H9 (cell line): ENCODE data around the gene SHC4. TPM values are rescaled to one million over a fixed set of nuclear protein-coding genes. Genes with fewer than 3 reads are reported as not detected.

ENCODE experiments used
- DNase-seq: peaks from one replicate; pipeline ENCODE4 v3.0.0-alpha.2; 2017
- H2AFZ ChIP-seq: one replicate; pipeline ENCODE4 v1.6.1; 2013; ENCODE audit warnings: mild to moderate bottlenecking, low read length, control low read depth, moderate library complexity
- H2AK5ac ChIP-seq: 2 replicates; pipeline ENCODE4 v1.6.1; 2013; ENCODE audit warnings: low read length, control low read depth, mixed read lengths; ENCODE audit not compliant: insufficient read length
- H2BK120ac ChIP-seq: one replicate; pipeline ENCODE4 v1.6.1; 2013; ENCODE audit warnings: low read depth, mild to moderate bottlenecking, low read length, control low read depth, inconsistent platforms; ENCODE audit not compliant: poor library complexity, severe bottlenecking
- H2BK12ac ChIP-seq: 2 replicates; pipeline ENCODE4 v1.6.1; 2013; ENCODE audit warnings: low read length, control low read depth, mixed read lengths, low read depth; ENCODE audit not compliant: insufficient read length
- H2BK15ac ChIP-seq: 2 replicates; pipeline ENCODE4 v1.6.1; 2013; ENCODE audit warnings: low read depth, low read length, control low read depth
- H2BK20ac ChIP-seq: one replicate; pipeline ENCODE4 v1.6.1; 2013; ENCODE audit warnings: low read depth, mild to moderate bottlenecking, low read length, control low read depth, inconsistent platforms; ENCODE audit not compliant: poor library complexity, severe bottlenecking
- H2BK5ac ChIP-seq: 2 replicates; pipeline ENCODE4 v1.6.1; 2013; ENCODE audit warnings: low read length, control low read depth, mixed read lengths; ENCODE audit not compliant: insufficient read length
- H3K14ac ChIP-seq: 2 replicates; pipeline ENCODE4 v1.6.1; 2013; ENCODE audit warnings: low read length, control low read depth; ENCODE audit not compliant: insufficient read depth
- H3K18ac ChIP-seq: 2 replicates; pipeline ENCODE4 v1.6.1; 2013; ENCODE audit warnings: low read depth, mild to moderate bottlenecking, mixed read lengths, low read length, control low read depth; ENCODE audit not compliant: insufficient read length
- H3K23ac ChIP-seq: 2 replicates; pipeline ENCODE4 v1.6.1; 2013; ENCODE audit warnings: low read length, control low read depth, mixed read lengths, low read depth; ENCODE audit not compliant: insufficient read length
- H3K23me2 ChIP-seq: 2 replicates; pipeline ENCODE4 v1.6.1; 2013; ENCODE audit warnings: low read depth, mild to moderate bottlenecking, mixed read lengths, low read length, control low read depth; ENCODE audit not compliant: insufficient read length, poor library complexity, severe bottlenecking
- H3K27ac ChIP-seq: 2 replicates; pipeline ENCODE4 v1.5.1; 2013; ENCODE audit warnings: low read length, control low read depth, mixed read lengths, low read depth; ENCODE audit not compliant: insufficient read length
- H3K27me3 ChIP-seq: 2 replicates; pipeline ENCODE4 v1.6.1; 2013; ENCODE audit warnings: low read length, control low read depth, inconsistent platforms; ENCODE audit not compliant: insufficient read depth
- H3K4ac ChIP-seq: 2 replicates; pipeline ENCODE4 v1.6.1; 2013; ENCODE audit warnings: low read depth, mild to moderate bottlenecking, control low read depth, inconsistent platforms, low read length, moderate library complexity
- H3K4me1 ChIP-seq: 2 replicates; pipeline ENCODE4 v1.6.1; 2013; ENCODE audit warnings: low read length, control low read depth, inconsistent platforms; ENCODE audit not compliant: insufficient read depth
- H3K4me2 ChIP-seq: 2 replicates; pipeline ENCODE4 v1.6.1; 2013; ENCODE audit warnings: low read length, control low read depth, mixed read lengths; ENCODE audit not compliant: insufficient read length, insufficient read depth
- H3K56ac ChIP-seq: 2 replicates; pipeline ENCODE4 v1.6.1; 2013; ENCODE audit warnings: low read depth, mild to moderate bottlenecking, mixed read lengths, low read length, control low read depth; ENCODE audit not compliant: insufficient read length
- H3K79me1 ChIP-seq: 2 replicates; pipeline ENCODE4 v1.6.1; 2013; ENCODE audit warnings: low read depth, mild to moderate bottlenecking, moderate library complexity, low read length, control low read depth, inconsistent platforms; ENCODE audit not compliant: insufficient read depth, poor library complexity, severe bottlenecking
- H3K79me2 ChIP-seq: 2 replicates; pipeline ENCODE4 v1.6.1; 2013; ENCODE audit warnings: low read length, control low read depth, inconsistent platforms; ENCODE audit not compliant: insufficient read depth
- H3K9ac ChIP-seq: 2 replicates; pipeline ENCODE4 v1.6.1; 2013; ENCODE audit warnings: low read length, control low read depth, mixed read lengths; ENCODE audit not compliant: insufficient read length; ENCODE audit errors: extremely low read depth
- H3K9me3 ChIP-seq: one replicate; pipeline ENCODE4 v1.6.1; 2013; ENCODE audit warnings: low read depth, low read length, inconsistent platforms; ENCODE audit not compliant: control insufficient read depth
- H3T11ph ChIP-seq: one replicate; pipeline ENCODE4 v1.6.1; 2013; ENCODE audit warnings: mild to moderate bottlenecking, low read length, control low read depth, inconsistent platforms
- H4K20me1 ChIP-seq: one replicate; pipeline ENCODE4 v1.6.1; 2013; ENCODE audit not compliant: control insufficient read depth, insufficient read length, insufficient read depth
- H4K5ac ChIP-seq: 2 replicates; pipeline ENCODE4 v1.6.1; 2013; ENCODE audit warnings: low read depth, mild to moderate bottlenecking, mixed read lengths, low read length, control low read depth; ENCODE audit not compliant: insufficient read length
- H4K8ac ChIP-seq: replicated peaks from 2 replicates; pipeline ENCODE4 v1.6.1; 2013; ENCODE audit warnings: low read length, control low read depth, mixed read lengths, low read depth; ENCODE audit not compliant: insufficient read length
- H4K91ac ChIP-seq: 2 replicates; pipeline ENCODE4 v1.6.1; 2013; ENCODE audit warnings: low read depth, mild to moderate bottlenecking, moderate library complexity, mixed read lengths, low read length, control low read depth; ENCODE audit not compliant: insufficient read length
- H3K27ac Mint-ChIP-seq, 3 experiments: 2 replicates in 2 of 3; 3 replicates in 1 of 3; pipeline ENCODE4 v1.8.0; 2020 to 2021; ENCODE audit warnings: mixed read lengths in 3 of 3, mild to moderate bottlenecking in 1 of 3, moderate library complexity in 1 of 3
- H3K27me3 Mint-ChIP-seq: 2 replicates; pipeline ENCODE4 v1.8.0; 2021; ENCODE audit warnings: low read depth, mild to moderate bottlenecking, moderate library complexity, mixed read lengths
- H3K36me3 Mint-ChIP-seq, 3 experiments: 2 replicates in 2 of 3; 3 replicates in 1 of 3; pipeline ENCODE4 v1.8.0; 2020 to 2021; ENCODE audit warnings: low read depth in 3 of 3, mixed read lengths in 3 of 3; ENCODE audit not compliant: insufficient read depth in 1 of 3
- H3K4me1 Mint-ChIP-seq, 2 experiments: 2 replicates each; pipeline ENCODE4 v1.8.0; 2020; ENCODE audit warnings: mixed read lengths in 2 of 2
- H3K4me3 Mint-ChIP-seq, 2 experiments: 2 replicates in 1 of 2; 3 replicates in 1 of 2; pipeline ENCODE4 v1.8.0; 2020 to 2021; ENCODE audit warnings: mild to moderate bottlenecking in 2 of 2, mixed read lengths in 2 of 2, moderate library complexity in 1 of 2
- H3K9me3 Mint-ChIP-seq, 2 experiments: 2 replicates in 1 of 2; 3 replicates in 1 of 2; pipeline ENCODE4 v1.8.0; 2020; ENCODE audit warnings: mild to moderate bottlenecking in 2 of 2, mixed read lengths in 2 of 2, moderate library complexity in 1 of 2
- CTCF ChIP-seq: fragments of 200-600 bp; sonication (generic); conservative IDR thresholded peaks from 3 replicates; pipeline ENCODE4 v1.8.0; 2021; ENCODE audit warnings: antibody characterized with exemption, mild to moderate bottlenecking
- WGBS: extraction: QIAGEN DNeasy Blood & Tissue Kit; methylation state at CpG from one replicate; pipeline ENCODE4 v1.1.7; 2013; ENCODE audit warnings: missing lambda C conversion rate, low lambda C conversion rate, mixed read lengths; ENCODE audit not compliant: insufficient read length; ENCODE audit errors: extremely low coverage; 5-methylcytosine and 5-hydroxymethylcytosine counted together
- total RNA-seq: library from RNA; stranded (reverse); gene quantifications from 2 replicates; pipeline ENCODE4 v1.2.1, GENCODE V29; 2021

SHC4 gene
- total RNA-seq, 1 experiment from 2014 or later: 0.26 TPM

- no peak overlapping the region for H3K4me2 ChIP-seq
- no peaks in the 10 kb centered on the region for H3K9me3 ChIP-seq
- H3K9ac ChIP-seq: no peak overlapping the region
- H2BK120ac ChIP-seq: no peak overlapping the region
- H3K79me1 ChIP-seq: no peaks in the 10 kb centered on the region
- no peak overlapping the region for H3K27ac ChIP-seq
- H3K4me1 ChIP-seq: no peaks in the 10 kb centered on the region
- no peak overlapping the region for H3T11ph ChIP-seq
- no peak overlapping the region for H3K56ac ChIP-seq
- H2BK15ac ChIP-seq: no peak overlapping the region
- H4K8ac ChIP-seq: no peak overlapping the region
- no peak overlapping the region for H4K5ac ChIP-seq
- H3K14ac ChIP-seq: no peak overlapping the region
- no peak for TF ChIP-seq CTCF
- H3K79me2 ChIP-seq: no peaks in the 10 kb centered on the region
- Mint-ChIP-seq H3K27ac (no peak overlapping the region), H3K27me3 (peaks cover 2% of the 10 kb centered on the region; the same call in 1 of the 2 replicates), H3K4me3 (no peak overlapping the region), H3K36me3 (no peaks in the 10 kb centered on the region), H3K9me3 (no peaks in the 10 kb centered on the region), H3K4me1 (no peaks in the 10 kb centered on the region)
- H2BK5ac ChIP-seq: no peak overlapping the region
- H3K23me2 ChIP-seq: no peaks in the 10 kb centered on the region
- H4K20me1 ChIP-seq: no peaks in the 10 kb centered on the region
- H3K23ac ChIP-seq: no peak overlapping the region
- H2BK20ac ChIP-seq: no peak overlapping the region
- no peak overlapping the region for H2AK5ac ChIP-seq
- H4K91ac ChIP-seq: no peak overlapping the region
- H3K27me3 ChIP-seq: no peaks in the 10 kb centered on the region
- H3K4ac ChIP-seq: no peak overlapping the region
- no peak overlapping the region for H2AFZ ChIP-seq
- no peak overlapping the region for H3K18ac ChIP-seq
- no CpG with 5 or more reads among the region's 2 CpGs for WGBS
- no peak overlapping the region for H2BK12ac ChIP-seq
- no peak for DNase-seq
Measured at GRCh38 chr15:48945386-48945785, 18.3 kb downstream of the SHC4 start.
